K562 (cell line): ENCODE results near the gene FA2H. TPM values are rescaled to one million over a fixed set of nuclear protein-coding genes. Genes with fewer than 3 reads are reported as not detected.

ENCODE experiments used
- DLX4 ChIP-seq: fragments of 250-450 bp; sonication (Bioruptor Pico); IDR thresholded peaks from 2 replicates; pipeline ENCODE4 v1.6.1; 2021; ENCODE audit warnings: mild to moderate bottlenecking
- FOXO4 ChIP-seq: fragments of 450-650 bp; formaldehyde crosslinking; IDR thresholded peaks from 2 replicates; pipeline ENCODE4 v1.4.0; 2020; ENCODE audit warnings: mild to moderate bottlenecking, moderate library complexity
- KDM5B ChIP-seq: fragments of 200-600 bp; sonication (generic); IDR thresholded peaks from 2 replicates; pipeline ENCODE4 v1.6.1; 2012; ENCODE audit warnings: low read depth, mild to moderate bottlenecking, moderate library complexity, low read length, control low read depth, inconsistent platforms; ENCODE audit not compliant: insufficient replicate concordance
- LEF1 ChIP-seq: fragments of 450-650 bp; IDR thresholded peaks from 2 replicates; pipeline ENCODE4 v1.6.1; 2016; ENCODE audit warnings: mild to moderate bottlenecking
- MAFG ChIP-seq: fragments of 450-650 bp; conservative IDR thresholded peaks from 2 replicates; pipeline ENCODE4 v1.6.1; 2016; ENCODE audit warnings: missing genetic modification characterization, missing compliant biosample characterization
- MEF2A ChIP-seq: IDR thresholded peaks from 2 replicates; pipeline ENCODE4 v1.6.1; 2011; ENCODE audit warnings: low read depth, mild to moderate bottlenecking, low read length, moderate library complexity; ENCODE audit not compliant: control insufficient read depth
- MXI1 ChIP-seq: IDR thresholded peaks from 2 replicates; pipeline ENCODE4 v1.6.1; 2011; ENCODE audit warnings: low read depth, mild to moderate bottlenecking, improper control_type of control experiment, low read length
- NUFIP1 ChIP-seq: fragments of 450-650 bp; IDR thresholded peaks from 2 replicates; pipeline ENCODE4 v1.6.1; 2018; ENCODE audit not compliant: partially characterized antibody
- RBBP5 ChIP-seq: fragments of 200-600 bp; sonication (generic); IDR thresholded peaks from 2 replicates; pipeline ENCODE4 v1.6.1; 2012; ENCODE audit warnings: borderline replicate concordance, mild to moderate bottlenecking, low read length, control low read depth, inconsistent platforms; ENCODE audit not compliant: insufficient read depth, poor library complexity, severe bottlenecking
- THRA ChIP-seq: fragments of 450-650 bp; IDR thresholded peaks from 2 replicates; pipeline ENCODE4 v1.6.1; 2017; ENCODE audit warnings: mild to moderate bottlenecking, moderate library complexity
- THRAP3 ChIP-seq: fragments of 450-650 bp; IDR thresholded peaks from 2 replicates; pipeline ENCODE4 v1.6.1; 2016; ENCODE audit warnings: mild to moderate bottlenecking, inconsistent platforms, borderline replicate concordance
- U2AF1 ChIP-seq: fragments of 200-400 bp; formaldehyde crosslinking; optimal IDR thresholded peaks from 2 replicates; pipeline ENCODE3; 2017; ENCODE audit warnings: mild to moderate bottlenecking, low read depth, low read length, moderate library complexity
- VEZF1 ChIP-seq: fragments of 200-800 bp; sonication (Bioruptor generic); IDR thresholded peaks from 2 replicates; pipeline ENCODE4 v1.6.1; 2017; ENCODE audit warnings: missing genetic modification characterization, missing compliant biosample characterization
- ZBTB7A ChIP-seq: IDR thresholded peaks from 2 replicates; pipeline ENCODE4 v1.6.1; 2011; ENCODE audit warnings: low read depth, mild to moderate bottlenecking, low read length, moderate library complexity, borderline replicate concordance; ENCODE audit not compliant: control insufficient read depth
- ZNF133 ChIP-seq: fragments of 250-450 bp; sonication (Bioruptor Pico); IDR thresholded peaks from 2 replicates; pipeline ENCODE4 v1.4.0; 2020; ENCODE audit warnings: mild to moderate bottlenecking
- ZNF146 ChIP-seq: IDR thresholded peaks from one replicate; pipeline ENCODE4 v1.6.1; 2018; ENCODE audit warnings: missing compliant biosample characterization; ENCODE audit not compliant: unreplicated experiment
- ZNF830 ChIP-seq: fragments of 250-450 bp; sonication (Bioruptor Pico); IDR thresholded peaks from 2 replicates; pipeline ENCODE4 v1.5.0; 2021; ENCODE audit warnings: mild to moderate bottlenecking
- polyA plus RNA-seq, 8 experiments: library from polyadenylated mRNA; depleted of rRNA in 4 of 8; stranded (reverse) in 5 of 8; unstranded in 3 of 8; fragments of >200 nt; fragmentation: Nextera tagmentation in 2 of 8; fragmentation: Illumina TruSeq in 1 of 8; extraction: Ambion mirVana in 2 of 8; extraction: Trizol in 1 of 8; gene quantifications; 2 replicates each; pipeline versions ENCODE4 v1.2.1 to v1.2.3, GENCODE V29; 2011 to 2014; ENCODE audit warnings: inconsistent platforms in 1 of 8, missing spikeins in 1 of 8
- total RNA-seq, 7 experiments: library from RNA; depleted of rRNA in 6 of 7; stranded (reverse); fragments of >200 nt in 6 of 7; fragmentation: Illumina TruSeq in 2 of 7; extraction: Trizol in 2 of 7; gene quantifications; 2 replicates each; pipeline versions ENCODE4 v1.2.1 to v1.2.3, GENCODE V29; 2011 to 2021; ENCODE audit warnings: low replicate concordance in 1 of 7
- TF ChIP-seq, protein P1 (sequence below): fragments of 250-450 bp; sonication (Bioruptor Pico); IDR thresholded peaks from 2 replicates; pipeline ENCODE4 v1.5.0; 2022; ENCODE audit warnings: mild to moderate bottlenecking
- TF ChIP-seq, protein P2 (sequence below): sonication (generic); formaldehyde crosslinking; IDR thresholded peaks from 2 replicates; pipeline ENCODE4 v1.8.0; 2022; ENCODE audit warnings: missing genetic modification reagents, mild to moderate bottlenecking, borderline replicate concordance

Gene FA2H
- total and polyA plus RNA-seq, 9 of the 15 experiments (the other 6 are each of a cell fraction or from before 2014, with no cell fraction given): not detected

DNA sequence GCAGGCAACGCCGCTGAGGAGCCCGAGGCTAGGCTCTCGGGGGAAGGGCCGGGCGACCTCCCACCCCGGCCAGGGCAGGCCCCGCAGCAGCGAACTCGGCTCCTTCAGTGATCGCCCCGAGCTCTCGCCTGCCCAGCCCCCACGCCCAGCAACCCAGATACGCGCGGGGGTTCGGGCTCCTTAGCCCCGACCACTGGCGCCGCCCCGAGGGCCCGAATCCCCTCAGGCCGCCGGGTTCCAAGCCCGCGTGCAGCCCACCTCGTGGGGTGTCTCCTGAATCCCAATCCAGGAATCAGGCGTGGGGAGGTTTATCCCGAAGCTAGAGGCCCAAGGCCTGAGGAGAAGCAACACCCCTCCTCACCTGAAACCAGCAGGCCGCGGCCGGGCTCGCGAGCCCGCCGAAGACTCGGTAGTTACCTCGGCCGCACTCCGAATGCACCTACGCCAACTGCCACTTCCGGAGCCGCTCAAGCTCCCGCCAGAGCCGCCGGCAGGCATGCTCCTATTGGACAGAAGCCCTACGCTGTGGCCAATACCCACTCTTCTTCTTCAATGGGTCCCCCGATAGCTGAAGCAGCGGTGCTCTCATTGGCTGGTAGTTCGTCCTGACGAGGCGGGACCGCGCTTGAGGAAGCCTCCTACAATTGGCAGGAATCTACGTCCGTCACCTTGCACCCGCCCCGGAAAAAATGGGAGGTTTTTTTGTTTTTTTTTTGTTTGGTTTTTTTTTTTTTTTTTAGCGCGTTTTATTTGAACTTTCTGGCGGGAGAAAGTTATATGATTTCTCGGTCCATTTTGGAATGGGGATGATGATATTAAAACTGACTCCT is 108.0 kb downstream of the FA2H start, which contains the start of gene RFWD3 (continued):
- TF ChIP-seq, protein P1, sequence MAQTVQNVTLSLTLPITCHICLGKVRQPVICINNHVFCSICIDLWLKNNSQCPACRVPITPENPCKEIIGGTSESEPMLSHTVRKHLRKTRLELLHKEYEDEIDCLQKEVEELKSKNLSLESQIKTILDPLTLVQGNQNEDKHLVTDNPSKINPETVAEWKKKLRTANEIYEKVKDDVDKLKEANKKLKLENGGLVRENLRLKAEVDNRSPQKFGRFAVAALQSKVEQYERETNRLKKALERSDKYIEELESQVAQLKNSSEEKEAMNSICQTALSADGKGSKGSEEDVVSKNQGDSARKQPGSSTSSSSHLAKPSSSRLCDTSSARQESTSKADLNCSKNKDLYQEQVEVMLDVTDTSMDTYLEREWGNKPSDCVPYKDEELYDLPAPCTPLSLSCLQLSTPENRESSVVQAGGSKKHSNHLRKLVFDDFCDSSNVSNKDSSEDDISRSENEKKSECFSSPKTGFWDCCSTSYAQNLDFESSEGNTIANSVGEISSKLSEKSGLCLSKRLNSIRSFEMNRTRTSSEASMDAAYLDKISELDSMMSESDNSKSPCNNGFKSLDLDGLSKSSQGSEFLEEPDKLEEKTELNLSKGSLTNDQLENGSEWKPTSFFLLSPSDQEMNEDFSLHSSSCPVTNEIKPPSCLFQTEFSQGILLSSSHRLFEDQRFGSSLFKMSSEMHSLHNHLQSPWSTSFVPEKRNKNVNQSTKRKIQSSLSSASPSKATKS (CRISPR knock-in tag): no peak
- no peak for TF ChIP-seq THRAP3
- no peak for TF ChIP-seq ZNF133 (CRISPR knock-in tag)
- TF ChIP-seq THRA: no peak
- TF ChIP-seq NUFIP1: no peak
- no peak for TF ChIP-seq ZNF830
- no peak for TF ChIP-seq MXI1
- TF ChIP-seq U2AF1: peak; percentile 41
- peak; percentile 55; the same call in 1 of the 2 replicates for TF ChIP-seq MAFG
- no peak for TF ChIP-seq ZNF146 (CRISPR knock-in tag)
- no peak for TF ChIP-seq MEF2A
- peak; percentile 85 for TF ChIP-seq RBBP5
- peak; percentile 79 for TF ChIP-seq KDM5B
- no peak for TF ChIP-seq DLX4 (CRISPR knock-in tag)
- TF ChIP-seq, protein P2, sequence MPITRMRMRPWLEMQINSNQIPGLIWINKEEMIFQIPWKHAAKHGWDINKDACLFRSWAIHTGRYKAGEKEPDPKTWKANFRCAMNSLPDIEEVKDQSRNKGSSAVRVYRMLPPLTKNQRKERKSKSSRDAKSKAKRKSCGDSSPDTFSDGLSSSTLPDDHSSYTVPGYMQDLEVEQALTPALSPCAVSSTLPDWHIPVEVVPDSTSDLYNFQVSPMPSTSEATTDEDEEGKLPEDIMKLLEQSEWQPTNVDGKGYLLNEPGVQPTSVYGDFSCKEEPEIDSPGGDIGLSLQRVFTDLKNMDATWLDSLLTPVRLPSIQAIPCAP: 0 out of 2 replicates have a peak, but pooled peaks have one; percentile 7
- TF ChIP-seq FOXO4 (CRISPR knock-in tag): no peak
- 0 out of 2 replicates have a peak, but pooled peaks have one; percentile 19 for TF ChIP-seq LEF1
- peak; percentile 76; the same call in 1 of the 2 replicates for TF ChIP-seq ZBTB7A
- TF ChIP-seq VEZF1 (CRISPR knock-in tag): no peak; the same call in 1 of the 2 replicates
